H1 (cell line): ENCODE data around the gene ATP2B3. TPM values are rescaled to one million over a fixed set of nuclear protein-coding genes. Genes with fewer than 3 reads are reported as not detected.

ENCODE experiments used
- CTCF ChIA-PET: fragments of 300-600 bp; sonication (Branson Sonifier 250); formaldehyde crosslinking; loops from one replicate; lab custom pipeline; 2021; ENCODE audit not compliant: partially characterized antibody; lab: Charles Lee
- POLR2A ChIA-PET: fragments of 300-600 bp; sonication (Branson Sonifier 250); formaldehyde crosslinking; loops from one replicate; lab custom pipeline; 2021; ENCODE audit warnings: inconsistent platforms; ENCODE audit not compliant: partially characterized antibody; lab: Charles Lee
- DNase-seq, 2 experiments: peaks; one replicate each; pipeline versions ENCODE4 v3.0.0 to v3.0.0-alpha.2; 2010 to 2022; ENCODE audit warnings: low spot score in 2 of 2, low read depth in 1 of 2, mixed read lengths in 1 of 2
- FAIRE-seq: peaks from 2 replicates; lab custom pipeline; 2011; peaks lifted over from hg19 to GRCh38; lab: Jason Lieb, UNC
- H2AFZ ChIP-seq: 2 replicates; pipeline ENCODE4 v1.8.1; 2012; ENCODE audit warnings: low read length, inconsistent platforms
- H2AK5ac ChIP-seq: 2 replicates; pipeline ENCODE4 v1.6.1; 2013; ENCODE audit warnings: low read depth, low read length
- H2BK120ac ChIP-seq: replicated peaks from 2 replicates; pipeline ENCODE3; 2013; ENCODE audit warnings: low read depth, low read length, inconsistent platforms
- H2BK12ac ChIP-seq: 2 replicates; pipeline ENCODE4 v1.6.1; 2013; ENCODE audit warnings: low read depth, low read length
- H2BK15ac ChIP-seq: 2 replicates; pipeline ENCODE4 v1.6.1; 2013; ENCODE audit warnings: low read length
- H2BK20ac ChIP-seq: 2 replicates; pipeline ENCODE4 v1.6.1; 2013; ENCODE audit warnings: low read length
- H2BK5ac ChIP-seq: 2 replicates; pipeline ENCODE4 v1.6.1; 2013; ENCODE audit warnings: low read depth, low read length
- H3K14ac ChIP-seq: 2 replicates; pipeline ENCODE4 v1.6.1; 2013; ENCODE audit warnings: inconsistent platforms; ENCODE audit not compliant: insufficient read length
- H3K18ac ChIP-seq: 2 replicates; pipeline ENCODE4 v1.6.1; 2013; ENCODE audit warnings: low read length; ENCODE audit errors: extremely low read depth
- H3K23ac ChIP-seq: 2 replicates; pipeline ENCODE4 v1.6.1; 2013; ENCODE audit warnings: inconsistent platforms; ENCODE audit not compliant: insufficient read length
- H3K23me2 ChIP-seq: 2 replicates; pipeline ENCODE4 v1.6.1; 2013; ENCODE audit warnings: low read depth, low read length
- H3K27ac ChIP-seq: 2 replicates; pipeline ENCODE4 v1.6.1; 2011; ENCODE audit warnings: low read depth, low read length, inconsistent platforms
- H3K27me3 ChIP-seq, 4 experiments: replicated peaks in 1 of 4; 1 replicate in 1 of 4; 2 replicates in 3 of 4; pipeline versions ENCODE4 v1.6.1 to v1.8.1; 2011 to 2013; ENCODE audit warnings: low read length in 3 of 4, mild to moderate bottlenecking in 3 of 4, inconsistent platforms in 2 of 4, mixed read lengths in 2 of 4, moderate library complexity in 1 of 4; ENCODE audit not compliant: control insufficient read depth in 3 of 4, insufficient read depth in 3 of 4; ENCODE audit errors: extremely low read depth in 1 of 4
- H3K36me3 ChIP-seq, 4 experiments: 2 replicates each; pipeline versions ENCODE4 v1.6.1 to v1.8.1; 2011 to 2013; ENCODE audit warnings: mild to moderate bottlenecking in 4 of 4, low read length in 3 of 4, moderate library complexity in 2 of 4, control low read depth in 1 of 4, inconsistent platforms in 1 of 4; ENCODE audit not compliant: insufficient read depth in 4 of 4, control insufficient read depth in 2 of 4
- H3K4ac ChIP-seq: replicated peaks from 2 replicates; pipeline ENCODE3; 2013; ENCODE audit warnings: low read length, low read depth, mixed read lengths, inconsistent platforms; ENCODE audit not compliant: insufficient read length
- H3K4me1 ChIP-seq, 4 experiments: replicated peaks in 1 of 4; 1 replicate in 1 of 4; 2 replicates in 3 of 4; pipeline versions ENCODE4 v1.6.1 to v1.8.1; 2011 to 2013; ENCODE audit warnings: low read length in 3 of 4, inconsistent platforms in 2 of 4, mixed read lengths in 1 of 4; ENCODE audit not compliant: insufficient read depth in 4 of 4, control insufficient read depth in 3 of 4
- H3K4me2 ChIP-seq, 2 experiments: 2 replicates each; pipeline versions ENCODE4 v1.6.1 to v1.8.1; 2011 to 2013; ENCODE audit warnings: low read depth in 2 of 2, low read length in 2 of 2, control low read depth in 1 of 2, inconsistent platforms in 1 of 2, mild to moderate bottlenecking in 1 of 2; ENCODE audit not compliant: insufficient read depth in 1 of 2
- H3K4me3 ChIP-seq, 4 experiments: fragments of 200-600, 300-600 bp in 1 of 4; sonication (generic), shearing (Covaris generic), sonication (Bioruptor Twin) in 1 of 4; 2 replicates each; pipeline versions ENCODE4 v1.5.1 to v1.8.1; 2011 to 2016; ENCODE audit warnings: low read length in 4 of 4, low read depth in 3 of 4, control low read depth in 2 of 4, inconsistent platforms in 2 of 4, mild to moderate bottlenecking in 2 of 4, mixed read lengths in 1 of 4, moderate library complexity in 1 of 4; ENCODE audit not compliant: insufficient read depth in 2 of 4; ENCODE audit errors: extremely low read depth in 1 of 4
- H3K56ac ChIP-seq: replicated peaks from 2 replicates; pipeline ENCODE3; 2013; ENCODE audit warnings: low read depth, mild to moderate bottlenecking, mixed read lengths, low read length, inconsistent platforms; ENCODE audit not compliant: insufficient read length
- H3K79me1 ChIP-seq: 2 replicates; pipeline ENCODE4 v1.6.1; 2013; ENCODE audit warnings: low read depth, low read length, control low read depth
- H3K79me2 ChIP-seq, 2 experiments: 2 replicates each; pipeline versions ENCODE4 v1.6.1 to v1.8.1; 2012 to 2013; ENCODE audit warnings: low read length in 2 of 2, mild to moderate bottlenecking in 2 of 2, inconsistent platforms in 1 of 2; ENCODE audit not compliant: insufficient read depth in 2 of 2, control insufficient read depth in 1 of 2
- H3K9ac ChIP-seq, 4 experiments: replicated peaks in 1 of 4; 1 replicate in 1 of 4; 2 replicates in 3 of 4; pipeline versions ENCODE4 v1.6.1 to v1.8.1; 2011 to 2013; ENCODE audit warnings: low read depth in 3 of 4, low read length in 3 of 4, control low read depth in 2 of 4, mild to moderate bottlenecking in 2 of 4, moderate library complexity in 2 of 4, inconsistent platforms in 1 of 4; ENCODE audit errors: extremely low read depth in 1 of 4
- H3K9me3 ChIP-seq, 2 experiments: 2 replicates each; pipeline versions ENCODE4 v1.6.1 to v1.8.1; 2012 to 2013; ENCODE audit warnings: mild to moderate bottlenecking in 2 of 2, moderate library complexity in 2 of 2, control low read depth in 1 of 2, inconsistent platforms in 1 of 2, low read depth in 1 of 2, low read length in 1 of 2, mixed read lengths in 1 of 2; ENCODE audit not compliant: insufficient read depth in 2 of 2
- H4K20me1 ChIP-seq, 2 experiments: replicated peaks in 1 of 2; 2 replicates each; pipeline versions ENCODE3 to v1.8.1; 2011 to 2013; ENCODE audit warnings: inconsistent platforms in 2 of 2, low read length in 2 of 2, mild to moderate bottlenecking in 1 of 2; ENCODE audit not compliant: insufficient read depth in 2 of 2, control insufficient read depth in 1 of 2
- H4K5ac ChIP-seq: 2 replicates; pipeline ENCODE4 v1.6.1; 2013; ENCODE audit warnings: low read length, low read depth, mixed read lengths, inconsistent platforms; ENCODE audit not compliant: insufficient read length
- H4K8ac ChIP-seq: 2 replicates; pipeline ENCODE4 v1.8.0; 2013; ENCODE audit warnings: mild to moderate bottlenecking, moderate library complexity, low read length, inconsistent platforms; ENCODE audit not compliant: insufficient read depth; ENCODE audit errors: extremely low read depth
- H4K91ac ChIP-seq: replicated peaks from 2 replicates; pipeline ENCODE3; 2013; ENCODE audit warnings: low read length, mixed read lengths, inconsistent platforms; ENCODE audit not compliant: insufficient read length
- BCL11A ChIP-seq, 2 experiments: IDR thresholded peaks; one replicate each; pipeline ENCODE4 v1.6.1; 2011; ENCODE audit warnings: low read depth in 2 of 2, low read length in 2 of 2, mild to moderate bottlenecking in 2 of 2
- CREB1 ChIP-seq: IDR thresholded peaks from 2 replicates; pipeline ENCODE4 v1.6.1; 2012; ENCODE audit warnings: inconsistent platforms
- EZH2 ChIP-seq: fragments of 200-600 bp; sonication (generic); IDR thresholded peaks from 2 replicates; pipeline ENCODE4 v1.7.1; 2012; ENCODE audit warnings: low read depth, mild to moderate bottlenecking, moderate library complexity, low read length, inconsistent platforms; ENCODE audit not compliant: severe bottlenecking
- FOSL1 ChIP-seq: IDR thresholded peaks from 2 replicates; pipeline ENCODE4 v1.6.1; 2011; ENCODE audit warnings: mild to moderate bottlenecking, low read depth, low read length, moderate library complexity; ENCODE audit not compliant: insufficient read depth
- KDM5A ChIP-seq: fragments of 200-600 bp; IDR thresholded peaks from 2 replicates; pipeline ENCODE4 v1.7.1; 2012; ENCODE audit warnings: mild to moderate bottlenecking, low read length, inconsistent platforms, mixed read lengths
- RXRA ChIP-seq: IDR thresholded peaks from 2 replicates; pipeline ENCODE4 v1.6.1; 2011; ENCODE audit warnings: low read depth, mild to moderate bottlenecking, low read length, moderate library complexity; ENCODE audit not compliant: insufficient read depth
- SIX5 ChIP-seq: IDR thresholded peaks from 2 replicates; pipeline ENCODE4 v1.6.1; 2011; ENCODE audit warnings: mild to moderate bottlenecking, low read depth, low read length
- SRF ChIP-seq: IDR thresholded peaks from 2 replicates; pipeline ENCODE4 v1.6.1; 2011; ENCODE audit warnings: mild to moderate bottlenecking, low read depth, low read length, moderate library complexity
- TBP ChIP-seq: IDR thresholded peaks from 2 replicates; pipeline ENCODE4 v1.6.1; 2011; ENCODE audit warnings: low read depth, low read length, improper control_type of control experiment
- ZNF274 ChIP-seq: IDR thresholded peaks from 2 replicates; pipeline ENCODE4 v1.7.0; 2012; ENCODE audit warnings: low read length, borderline replicate concordance; ENCODE audit errors: extremely low read depth
- WGBS, 2 experiments: shearing (Covaris generic) in 1 of 2; methylation state at CpG; one replicate each; pipeline versions ENCODE4 v1.1.6 to v1.1.7; 2013 to 2015; ENCODE audit warnings: low lambda C conversion rate in 2 of 2, mixed read lengths in 2 of 2, inconsistent platforms in 1 of 2, low coverage in 1 of 2, missing lambda C conversion rate in 1 of 2; ENCODE audit not compliant: insufficient replicate concordance in 2 of 2, insufficient coverage in 1 of 2, insufficient read length in 1 of 2; ENCODE audit errors: extremely low coverage in 1 of 2, missing lambda C conversion rate in 1 of 2; 5-methylcytosine and 5-hydroxymethylcytosine counted together
- polyA plus RNA-seq, 7 experiments: library from polyadenylated mRNA; depleted of rRNA in 3 of 7; stranded (reverse) in 5 of 7; unstranded in 2 of 7; fragments of >200 nt in 5 of 7; fragments of 200-250 nt in 2 of 7; gene quantifications; 1 replicate in 5 of 7; 2 replicates in 1 of 7; 4 replicates in 1 of 7; pipeline versions ENCODE4 v1.2.1 to v1.2.3, GENCODE V29; 2011 to 2013; ENCODE audit warnings: missing spikeins in 2 of 7, mixed read lengths in 2 of 7
- total RNA-seq: library from RNA; stranded (reverse); fragmentation: NEBNext Ultra II Directional; extraction: Animal tissue kit (Norgen Biotek cat#: 25700); gene quantifications from 2 replicates; pipeline ENCODE4 v1.2.1, GENCODE V29; 2021
- TF ChIP-seq, protein P1 (sequence below): IDR thresholded peaks from 2 replicates; pipeline ENCODE4 v1.6.1; 2012; ENCODE audit warnings: inconsistent platforms
- TF ChIP-seq, protein P2 (sequence below): IDR thresholded peaks from 2 replicates; pipeline ENCODE4 v1.6.1; 2011; ENCODE audit warnings: low read length, improper control_type of control experiment

The ATP2B3 gene
- total and polyA plus RNA-seq, 2 of the 8 experiments (the other 6 are each of a cell fraction or from before 2014, with no cell fraction given): 0.14 to 0.19 TPM

DNA sequence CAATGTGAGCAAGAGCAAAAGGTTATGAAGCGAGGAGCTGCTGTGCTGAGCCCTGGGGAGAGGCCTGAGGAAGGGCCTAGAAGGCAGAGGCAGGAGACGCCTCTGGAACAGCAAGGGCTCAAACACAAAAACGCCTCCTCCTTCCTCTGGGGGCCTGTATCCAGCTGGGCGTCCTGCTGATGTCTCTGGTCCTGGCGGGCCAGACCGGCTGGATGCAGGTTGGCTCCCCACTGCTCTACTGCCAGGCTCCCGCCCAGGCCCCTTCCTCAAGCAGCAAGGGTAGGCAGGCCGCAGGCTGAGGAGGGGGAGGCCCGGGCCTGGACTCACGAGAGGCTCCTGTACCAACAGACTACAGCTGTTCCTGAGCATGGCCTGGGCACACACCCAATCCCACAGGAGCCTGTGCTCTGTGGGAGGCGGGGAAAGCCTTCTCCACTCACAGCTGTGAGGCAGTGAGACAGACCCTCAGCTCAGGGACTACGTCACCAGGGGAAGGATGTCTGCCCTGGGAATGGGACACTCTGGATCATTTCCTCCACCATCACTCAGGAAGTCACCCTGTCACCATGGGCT, 49.3 kb upstream of the ATP2B3 start:
- Histone ChIP-seq H3K4me1 (0 out of 7 replicates have a peak, but pooled peaks cover 0 to 2% (median 0%) of the 10 kb centered on the region in 4 experiments), H4K8ac (no peak overlapping the region), H3K79me1 (peaks cover 3% of the 10 kb centered on the region; the same call in 1 of the 2 replicates), H4K91ac (no peak overlapping the region), H3K14ac (no peak overlapping the region), H3K27ac (no peak overlapping the region), H3K18ac (no peak overlapping the region), H3K9me3 (no peaks in the 10 kb centered on the region), H3K23ac (no peak overlapping the region), H3K4me2 (no peak overlapping the region), H4K20me1 (peaks cover 0 to 3% of the 10 kb centered on the region in 2 experiments), H4K5ac (no peak overlapping the region), H3K36me3 (peaks cover 0 to 4% (median 2%) of the 10 kb centered on the region in 4 experiments; a peak in 5 of 8 replicates), H3K23me2 (peaks cover 5% of the 10 kb centered on the region; the same call in 1 of the 2 replicates), H2AK5ac (no peak overlapping the region), H3K4me3 (no peak overlapping the region), H3K27me3 (no peaks in the 10 kb centered on the region), H2BK12ac (no peak overlapping the region), H2BK120ac (no peak overlapping the region), H3K9ac (no peak overlapping the region), H2AFZ (no peak overlapping the region), H3K56ac (no peak overlapping the region), H2BK15ac (no peak overlapping the region), H2BK5ac (no peak overlapping the region), H3K4ac (no peak overlapping the region), H2BK20ac (no peak overlapping the region), H3K79me2 (peaks cover 0 to 4% of the 10 kb centered on the region in 2 experiments; a peak in 1 of 4 replicates)
- ChIA-PET CTCF (interaction anchor here (1.0 to 7.6 kb wide), 2 partner anchors 40 to 194 kb away, joined by 3 to 84 read pairs; no protein-coding TSS in a partner anchor), POLR2A (no interaction called here)
- FAIRE-seq (no peak), DNase-seq (no peak)
- 94% methylated on average over 3 of the region's 12 CpGs; no CpG with 5 or more reads in 1 of the 2 experiments for WGBS, 2 experiments
- TF ChIP-seq RXRA (no peak), CREB1 (no peak), SIX5 (no peak), BCL11A (IDR thresholded peaks at IDR 0.05; ENCODE audit: low read depth in 2 of 2, low read length in 2 of 2) (no peak), ZNF274 (no peak), EZH2 (no peak), FOSL1 (no peak), KDM5A (no peak), TBP (no peak), SRF (no peak)
- TF ChIP-seq, protein P1, sequence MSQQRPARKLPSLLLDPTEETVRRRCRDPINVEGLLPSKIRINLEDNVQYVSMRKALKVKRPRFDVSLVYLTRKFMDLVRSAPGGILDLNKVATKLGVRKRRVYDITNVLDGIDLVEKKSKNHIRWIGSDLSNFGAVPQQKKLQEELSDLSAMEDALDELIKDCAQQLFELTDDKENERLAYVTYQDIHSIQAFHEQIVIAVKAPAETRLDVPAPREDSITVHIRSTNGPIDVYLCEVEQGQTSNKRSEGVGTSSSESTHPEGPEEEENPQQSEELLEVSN: no peak
- TF ChIP-seq, protein P2, sequence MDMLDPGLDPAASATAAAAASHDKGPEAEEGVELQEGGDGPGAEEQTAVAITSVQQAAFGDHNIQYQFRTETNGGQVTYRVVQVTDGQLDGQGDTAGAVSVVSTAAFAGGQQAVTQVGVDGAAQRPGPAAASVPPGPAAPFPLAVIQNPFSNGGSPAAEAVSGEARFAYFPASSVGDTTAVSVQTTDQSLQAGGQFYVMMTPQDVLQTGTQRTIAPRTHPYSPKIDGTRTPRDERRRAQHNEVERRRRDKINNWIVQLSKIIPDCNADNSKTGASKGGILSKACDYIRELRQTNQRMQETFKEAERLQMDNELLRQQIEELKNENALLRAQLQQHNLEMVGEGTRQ: no peak
